Upper lobe of right lung (tissue), 1 donor: ENCODE measurements around the gene CLEC19A. TPM values are rescaled to one million over a fixed set of nuclear protein-coding genes. Genes with fewer than 3 reads are reported as not detected.

ENCODE experiments used
- ATAC-seq: fragments of 200-7000 bp; cut with Tn5 transposase; one replicate; pipeline ENCODE4 v1.9.1; 2020; ENCODE audit warnings: mild to moderate bottlenecking, moderate library complexity
- DNase-seq: peaks from one replicate; pipeline ENCODE4 v3.0.0-alpha.2; 2020
- H3K27ac ChIP-seq: fragments of 200-600 bp; one replicate; pipeline ENCODE4 v1.8.0; 2022
- H3K27me3 ChIP-seq: fragments of 200-600 bp; one replicate; pipeline ENCODE4 v1.8.0; 2022; ENCODE audit warnings: mild to moderate bottlenecking
- H3K36me3 ChIP-seq: fragments of 200-600 bp; one replicate; pipeline ENCODE4 v1.8.0; 2022
- H3K4me1 ChIP-seq: fragments of 200-600 bp; one replicate; pipeline ENCODE4 v1.8.0; 2022
- H3K4me3 ChIP-seq: fragments of 200-600 bp; one replicate; pipeline ENCODE4 v1.8.0; 2022; ENCODE audit warnings: mild to moderate bottlenecking
- H3K9me3 ChIP-seq: fragments of 200-600 bp; one replicate; pipeline ENCODE4 v1.8.0; 2022
- CTCF ChIP-seq: fragments of 200-600 bp; IDR thresholded peaks from one replicate; pipeline ENCODE4 v1.8.0; 2022; ENCODE audit warnings: antibody characterized with exemption
- intact Hi-C: fragments of 100-400 bp; cut with DNase I; formaldehyde crosslinking; loops from one replicate; pipeline ENCODE4 v1.11.0; 2022
- total RNA-seq: library from RNA; stranded (reverse); fragmentation: NEBNext Ultra II Directional; extraction: Animal tissue kit (Norgen Biotek cat#: 25700); gene quantifications from one replicate; pipeline ENCODE4 v1.2.1, GENCODE V29; 2021
- donor health status: DM: no; HTN: yes; CAD: no; lungs with severe emphysema.

Gene CLEC19A
- total RNA-seq, 1 donor from 2014 or later = 0.17 TPM

- no peaks in the 10 kb centered on the region for H3K36me3 ChIP-seq
- no peaks in the 10 kb centered on the region for H3K27me3 ChIP-seq
- no peak for TF ChIP-seq CTCF
- ATAC-seq = no peak
- H3K27ac ChIP-seq = no peak overlapping the region
- H3K4me3 ChIP-seq = no peak overlapping the region
- intact Hi-C loops = no loop called here
- no peaks in the 10 kb centered on the region for H3K4me1 ChIP-seq
- DNase-seq = no peak
- H3K9me3 ChIP-seq = no peaks in the 10 kb centered on the region
Measured at GRCh38 chr16:19240494-19240893, 45.0 kb upstream of the CLEC19A start.

GRCh38 chr16:19241512-19241911 lies 44.0 kb upstream of the CLEC19A start:
- Histone ChIP-seq H3K27ac (no peak overlapping the region), H3K36me3 (no peaks in the 10 kb centered on the region), H3K27me3 (no peaks in the 10 kb centered on the region), H3K4me1 (no peaks in the 10 kb centered on the region), H3K4me3 (no peak overlapping the region), H3K9me3 (no peaks in the 10 kb centered on the region)
- TF ChIP-seq CTCF = no peak
- DNase-seq (no peak), ATAC-seq (no peak)
- intact Hi-C loops = no loop called here

GRCh38 chr16:19242186-19242585 lies 43.3 kb upstream of the CLEC19A start:
- Histone ChIP-seq H3K4me3 (no peak overlapping the region), H3K9me3 (no peaks in the 10 kb centered on the region), H3K4me1 (no peaks in the 10 kb centered on the region), H3K27me3 (no peaks in the 10 kb centered on the region), H3K36me3 (no peaks in the 10 kb centered on the region), H3K27ac (no peak overlapping the region)
- intact Hi-C loops = no loop called here
- no peak for TF ChIP-seq CTCF
- no peak for DNase-seq
- ATAC-seq = no peak

- no peaks in the 10 kb centered on the region for H3K36me3 ChIP-seq
- H3K9me3 ChIP-seq = no peaks in the 10 kb centered on the region
- no peak overlapping the region for H3K27ac ChIP-seq
- no peak overlapping the region for H3K4me3 ChIP-seq
- DNase-seq = no peak
- intact Hi-C loops = no loop called here
- no peaks in the 10 kb centered on the region for H3K4me1 ChIP-seq
- ATAC-seq = no peak
- no peaks in the 10 kb centered on the region for H3K27me3 ChIP-seq
- TF ChIP-seq CTCF = no peak
Measured at GRCh38 chr16:19242987-19243575, 42.5 kb upstream of the CLEC19A start.

- Histone ChIP-seq H3K4me3 (no peak overlapping the region), H3K9me3 (no peaks in the 10 kb centered on the region), H3K27ac (no peak overlapping the region), H3K36me3 (no peaks in the 10 kb centered on the region), H3K27me3 (no peaks in the 10 kb centered on the region), H3K4me1 (no peaks in the 10 kb centered on the region)
- no peak for DNase-seq
- intact Hi-C loops = no loop called here
- ATAC-seq = peak; percentile 48
- TF ChIP-seq CTCF = no peak
Measured at GRCh38 chr16:19245326-19245925, 40.1 kb upstream of the CLEC19A start.
